K562 (cell line): ENCODE data around the gene SHISA2. TPM values are rescaled to one million over a fixed set of nuclear protein-coding genes. Genes with fewer than 3 reads are reported as not detected.

ENCODE experiments used
- ATAC-seq: fragments of 200-7000 bp; cut with Tn5 transposase; 3 replicates; pipeline ENCODE4 v1.9.1; 2020; ENCODE audit warnings: moderate library complexity
- BruUV-seq: library from RNA; stranded (reverse); fragments of 400-500 nt; replicated peaks from 2 replicates; lab custom pipeline; 2021; lab: Mats Ljungman, UMichigan
- CTCF ChIA-PET: fragments of 300-600 bp; formaldehyde crosslinking; extraction: SDS; loops from one replicate; lab custom pipeline; 2021; ENCODE audit warnings: low intra/inter-chr PET ratio; lab: Yijun Ruan, JAX
- POLR2A ChIA-PET: fragments of 300-600, 350-650 bp; sonication (Branson Sonifier 250); formaldehyde crosslinking; extraction: SDS; loops from one replicate; lab custom pipeline; 2021; ENCODE audit warnings: antibody characterized with exemption, inconsistent platforms; lab: Yijun Ruan, JAX
- DNase-seq, 4 experiments: peaks; one replicate each; pipeline versions ENCODE4 v3.0.0 to v3.0.0-alpha.2; 2011 to 2018; ENCODE audit warnings: low spot score in 3 of 4, mixed read lengths in 3 of 4; ENCODE audit errors: extremely low read depth in 1 of 4
- FAIRE-seq: peaks from 2 replicates; lab custom pipeline; 2011; peaks lifted over from hg19 to GRCh38; lab: Jason Lieb, UNC
- H2AFZ ChIP-seq: 2 replicates; pipeline ENCODE4 v1.6.0; 2011; ENCODE audit warnings: low read depth, low read length, control low read depth, inconsistent platforms
- H3K27ac ChIP-seq: fragments of 200-600 bp; 3 replicates; pipeline ENCODE4 v1.8.0; 2011; ENCODE audit warnings: low read depth, mild to moderate bottlenecking, control low read depth, inconsistent platforms, low read length, moderate library complexity, mixed read lengths; ENCODE audit errors: extremely low read depth
- H3K27me3 ChIP-seq, 2 experiments: fragments of 300-600 bp in 1 of 2; 2 replicates in 1 of 2; 3 replicates in 1 of 2; pipeline versions ENCODE4 v1.6.0 to v1.8.0; 2011; ENCODE audit warnings: inconsistent platforms in 2 of 2, low read length in 2 of 2, mild to moderate bottlenecking in 1 of 2, mixed read lengths in 1 of 2, moderate library complexity in 1 of 2; ENCODE audit not compliant: control insufficient read depth in 2 of 2, insufficient read depth in 2 of 2
- H3K36me3 ChIP-seq: fragments of 300-600 bp; 3 replicates; pipeline ENCODE4 v1.8.0; 2011; ENCODE audit warnings: mild to moderate bottlenecking, low read length, inconsistent platforms; ENCODE audit not compliant: control insufficient read depth, insufficient read depth
- H3K4me1 ChIP-seq, 2 experiments: fragments of 200-600 bp in 1 of 2; replicated peaks in 1 of 2; 2 replicates in 1 of 2; 3 replicates in 1 of 2; pipeline versions ENCODE4 v1.5.1 to v1.8.0; 2011; ENCODE audit warnings: inconsistent platforms in 2 of 2, low read length in 2 of 2, mild to moderate bottlenecking in 1 of 2, mixed read lengths in 1 of 2, moderate library complexity in 1 of 2; ENCODE audit not compliant: control insufficient read depth in 2 of 2, insufficient read depth in 2 of 2
- H3K4me2 ChIP-seq: 2 replicates; pipeline ENCODE4 v1.6.1; 2011; ENCODE audit warnings: low read length, control low read depth, inconsistent platforms, mixed read lengths; ENCODE audit not compliant: insufficient read depth
- H3K4me3 ChIP-seq: fragments of 200-600 bp; sonication (generic), shearing (Covaris generic); 2 replicates; pipeline ENCODE4 v1.5.1; 2016; ENCODE audit warnings: control low read depth, inconsistent platforms
- H3K79me2 ChIP-seq: fragments of 200-600 bp; 3 replicates; pipeline ENCODE4 v1.8.0; 2011; ENCODE audit warnings: low read length, inconsistent platforms; ENCODE audit not compliant: control insufficient read depth, insufficient read depth
- H3K9ac ChIP-seq, 2 experiments: 2 replicates each; pipeline versions ENCODE4 v1.6.0 to v1.6.1; 2011; ENCODE audit warnings: low read depth in 2 of 2, low read length in 2 of 2, control low read depth in 1 of 2, inconsistent platforms in 1 of 2, mild to moderate bottlenecking in 1 of 2, mixed read lengths in 1 of 2; ENCODE audit not compliant: insufficient read depth in 1 of 2
- H3K9me1 ChIP-seq: one replicate; pipeline ENCODE4 v1.6.0; 2011; ENCODE audit warnings: inconsistent platforms, mild to moderate bottlenecking, low read length, moderate library complexity; ENCODE audit not compliant: control insufficient read depth, insufficient read depth
- H3K9me3 ChIP-seq: replicated peaks from 2 replicates; pipeline ENCODE4 v1.5.1; 2011; ENCODE audit warnings: low read depth, low read length, inconsistent platforms; ENCODE audit not compliant: control insufficient read depth, insufficient read depth
- H4K20me1 ChIP-seq: replicated peaks from 2 replicates; pipeline ENCODE4 v1.6.1; 2011; ENCODE audit warnings: low read length, inconsistent platforms, mixed read lengths; ENCODE audit not compliant: control insufficient read depth, insufficient read depth
- ARID3B ChIP-seq: fragments of 250-450 bp; sonication (Bioruptor Pico); IDR thresholded peaks from 2 replicates; pipeline ENCODE4 v1.4.0; 2020; ENCODE audit warnings: borderline replicate concordance
- FOXK1 ChIP-seq: sonication (generic); formaldehyde crosslinking; IDR thresholded peaks from 2 replicates; pipeline ENCODE4 v1.8.0; 2022; ENCODE audit warnings: missing genetic modification reagents, mild to moderate bottlenecking, borderline replicate concordance
- FOXP4 ChIP-seq: sonication (generic); formaldehyde crosslinking; IDR thresholded peaks from 2 replicates; pipeline ENCODE4 v1.8.0; 2022; ENCODE audit warnings: mild to moderate bottlenecking, missing genetic modification reagents, borderline replicate concordance
- HOXB6 ChIP-seq: fragments of 250-450 bp; sonication (Bioruptor Pico); IDR thresholded peaks from 2 replicates; pipeline ENCODE4 v1.5.1; 2022; ENCODE audit warnings: mild to moderate bottlenecking, borderline replicate concordance
- NR2F6 ChIP-seq: fragments of 450-650 bp; formaldehyde crosslinking; IDR thresholded peaks from 2 replicates; pipeline ENCODE4 v1.4.0; 2020; ENCODE audit warnings: mild to moderate bottlenecking
- POLR3G ChIP-seq: IDR thresholded peaks from 2 replicates; pipeline ENCODE4 v1.6.1; 2011; ENCODE audit not compliant: insufficient read length, insufficient replicate concordance; ENCODE audit errors: extremely low read depth
- SP1 ChIP-seq: sonication (generic); formaldehyde crosslinking; IDR thresholded peaks from 2 replicates; pipeline ENCODE4 v1.8.1; 2022; ENCODE audit warnings: mild to moderate bottlenecking, missing genetic modification reagents
- ZNF146 ChIP-seq: IDR thresholded peaks from one replicate; pipeline ENCODE4 v1.6.1; 2018; ENCODE audit warnings: missing compliant biosample characterization; ENCODE audit not compliant: unreplicated experiment
- ZNF449 ChIP-seq: fragments of 250-450 bp; sonication (Bioruptor Pico); IDR thresholded peaks from 2 replicates; pipeline ENCODE4 v1.8.0; 2022; ENCODE audit warnings: moderate library complexity, mild to moderate bottlenecking, inconsistent platforms
- WGBS: fragments of 100-300 bp; shearing (Covaris generic); methylation state at CpG from one replicate; pipeline ENCODE4 v1.1.6; 2016; ENCODE audit warnings: low coverage, mixed read lengths; ENCODE audit not compliant: insufficient coverage; ENCODE audit errors: missing lambda C conversion rate; 5-methylcytosine and 5-hydroxymethylcytosine counted together
- in situ Hi-C: fragments of 300-500 bp; cut with MboI; formaldehyde crosslinking; loops from 4 replicates; pipeline ENCODE4 v1.15.0; 2018; ENCODE audit warnings: inconsistent platforms, mixed read lengths
- intact Hi-C: fragments of 100-400 bp; cut with micrococcal nuclease; formaldehyde crosslinking; loops from 2 replicates; pipeline ENCODE4 v1.14.2; 2022
- polyA plus RNA-seq, 8 experiments: library from polyadenylated mRNA; depleted of rRNA in 4 of 8; stranded (reverse) in 5 of 8; unstranded in 3 of 8; fragments of >200 nt; fragmentation: Nextera tagmentation in 2 of 8; fragmentation: Illumina TruSeq in 1 of 8; extraction: Ambion mirVana in 2 of 8; extraction: Trizol in 1 of 8; gene quantifications; 2 replicates each; pipeline versions ENCODE4 v1.2.1 to v1.2.3, GENCODE V29; 2011 to 2014; ENCODE audit warnings: inconsistent platforms in 1 of 8, missing spikeins in 1 of 8
- total RNA-seq, 7 experiments: library from RNA; depleted of rRNA in 6 of 7; stranded (reverse); fragments of >200 nt in 6 of 7; fragmentation: Illumina TruSeq in 2 of 7; extraction: Trizol in 2 of 7; gene quantifications; 2 replicates each; pipeline versions ENCODE4 v1.2.1 to v1.2.3, GENCODE V29; 2011 to 2021; ENCODE audit warnings: low replicate concordance in 1 of 7

Gene SHISA2
- total and polyA plus RNA-seq, 9 of the 15 experiments (the other 6 are each of a cell fraction or from before 2014, with no cell fraction given): not detected

DNA sequence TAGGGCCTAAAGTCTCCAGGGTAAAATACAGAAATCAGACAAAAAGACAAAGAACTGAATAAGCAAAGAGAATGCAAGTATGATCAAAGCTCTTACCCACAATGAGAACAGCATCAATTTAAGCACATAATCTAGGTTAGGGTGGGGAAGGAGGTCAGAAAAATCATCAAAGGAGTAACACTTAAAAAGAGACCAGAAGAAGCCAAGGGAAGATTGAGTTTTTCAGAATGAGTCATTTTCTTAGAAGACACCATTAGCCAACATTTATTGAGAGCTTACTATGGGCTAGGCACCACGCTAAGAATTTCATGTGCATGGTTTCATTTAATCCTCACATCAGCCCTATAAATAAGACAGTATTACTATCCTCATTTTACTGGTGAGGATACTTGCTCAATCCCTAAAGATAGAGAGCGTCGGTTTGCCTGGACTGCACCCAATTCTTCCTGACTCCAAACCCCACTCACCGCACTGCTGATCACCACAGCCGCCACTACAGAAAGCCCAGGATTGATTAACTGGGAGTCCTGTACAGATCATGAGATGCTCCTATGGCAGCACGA lies 1.7 kb upstream of the SHISA2 start:
- H3K27ac ChIP-seq: no peak overlapping the region
- no peak for ATAC-seq
- no peak for DNase-seq
- H4K20me1 ChIP-seq: no peaks in the 10 kb centered on the region
- H3K9me1 ChIP-seq: no peaks in the 10 kb centered on the region
- FAIRE-seq: no peak
- TF ChIP-seq ARID3B (no peak), NR2F6 (no peak)
- no peak overlapping the region for H3K4me3 ChIP-seq
- H3K27me3 ChIP-seq: peaks cover 0 to 10% of the 10 kb centered on the region in 2 experiments; a peak in 2 of 5 replicates
- in situ Hi-C loops: no loop called here
- H3K9ac ChIP-seq: no peak overlapping the region
- ChIA-PET CTCF (no interaction called here), POLR2A (no interaction called here)
- H3K4me1 ChIP-seq: no peaks in the 10 kb centered on the region; a peak in 1 of 5 replicates
- H3K9me3 ChIP-seq: no peaks in the 10 kb centered on the region
- no peaks in the 10 kb centered on the region for H3K79me2 ChIP-seq
- H3K4me2 ChIP-seq: no peak overlapping the region
- no peaks in the 10 kb centered on the region for H3K36me3 ChIP-seq
- intact Hi-C loops: no loop called here
- WGBS: 7% methylated on average over 5 of the region's 6 CpGs
- no peak overlapping the region for H2AFZ ChIP-seq
- BruUV-seq: no TSS peak

GRCh38 chr13:26052337-26052736 lies 521 bp upstream of the SHISA2 start:
- BruUV-seq: no TSS peak
- no peak overlapping the region for H3K4me3 ChIP-seq
- H3K27ac ChIP-seq: no peak overlapping the region
- H3K27me3 ChIP-seq: peaks cover 0 to 15% of the 10 kb centered on the region in 2 experiments; a peak in 2 of 5 replicates
- in situ Hi-C loops: no loop called here
- H4K20me1 ChIP-seq: no peaks in the 10 kb centered on the region
- no peaks in the 10 kb centered on the region; a peak in 1 of 5 replicates for H3K4me1 ChIP-seq
- ATAC-seq (no peak), FAIRE-seq (no peak), DNase-seq (no peak)
- ChIA-PET POLR2A (no interaction called here), CTCF (no interaction called here)
- no peaks in the 10 kb centered on the region for H3K9me3 ChIP-seq
- no peak overlapping the region for H2AFZ ChIP-seq
- no peak overlapping the region for H3K4me2 ChIP-seq
- H3K79me2 ChIP-seq: no peaks in the 10 kb centered on the region
- under 1% methylated on average over 10 of the region's 10 CpGs for WGBS
- intact Hi-C loops: no loop called here
- no peaks in the 10 kb centered on the region for H3K36me3 ChIP-seq
- H3K9me1 ChIP-seq: no peaks in the 10 kb centered on the region
- H3K9ac ChIP-seq: no peak overlapping the region
- no peak for TF ChIP-seq HOXB6 (CRISPR knock-in tag)
- TF ChIP-seq SP1 (CRISPR knock-in tag): no peak
- no peak for TF ChIP-seq ZNF146 (CRISPR knock-in tag)
- no peak for TF ChIP-seq FOXK1
- TF ChIP-seq POLR3G: no peak
- TF ChIP-seq FOXP4 (CRISPR knock-in tag): no peak
- no peak for TF ChIP-seq ZNF449 (CRISPR knock-in tag)
